Activated CD8-positive, alpha-beta memory T cell treated with anti-CD3 and anti-CD28 coated beads for 36 hours (primary cell): ENCODE data around the gene NASP. TPM values are rescaled to one million over a fixed set of nuclear protein-coding genes. Genes with fewer than 3 reads are reported as not detected.

Source experiments
- CTCF ChIA-PET: fragments of 350-600 bp; sonication (Branson Sonifier 250); formaldehyde crosslinking; loops from one replicate; lab custom pipeline; 2021; ENCODE audit warnings: antibody characterized with exemption; lab: Charles Lee
- POLR2A ChIA-PET: fragments of 350-600 bp; sonication (Branson Sonifier 250); formaldehyde crosslinking; loops from one replicate; lab custom pipeline; 2021; ENCODE audit warnings: antibody characterized with exemption; lab: Charles Lee
- total RNA-seq, 2 experiments: library from RNA; stranded (reverse); gene quantifications; one replicate each; pipeline ENCODE4 v1.2.3, GENCODE V29; 2021

NASP gene, protein sequence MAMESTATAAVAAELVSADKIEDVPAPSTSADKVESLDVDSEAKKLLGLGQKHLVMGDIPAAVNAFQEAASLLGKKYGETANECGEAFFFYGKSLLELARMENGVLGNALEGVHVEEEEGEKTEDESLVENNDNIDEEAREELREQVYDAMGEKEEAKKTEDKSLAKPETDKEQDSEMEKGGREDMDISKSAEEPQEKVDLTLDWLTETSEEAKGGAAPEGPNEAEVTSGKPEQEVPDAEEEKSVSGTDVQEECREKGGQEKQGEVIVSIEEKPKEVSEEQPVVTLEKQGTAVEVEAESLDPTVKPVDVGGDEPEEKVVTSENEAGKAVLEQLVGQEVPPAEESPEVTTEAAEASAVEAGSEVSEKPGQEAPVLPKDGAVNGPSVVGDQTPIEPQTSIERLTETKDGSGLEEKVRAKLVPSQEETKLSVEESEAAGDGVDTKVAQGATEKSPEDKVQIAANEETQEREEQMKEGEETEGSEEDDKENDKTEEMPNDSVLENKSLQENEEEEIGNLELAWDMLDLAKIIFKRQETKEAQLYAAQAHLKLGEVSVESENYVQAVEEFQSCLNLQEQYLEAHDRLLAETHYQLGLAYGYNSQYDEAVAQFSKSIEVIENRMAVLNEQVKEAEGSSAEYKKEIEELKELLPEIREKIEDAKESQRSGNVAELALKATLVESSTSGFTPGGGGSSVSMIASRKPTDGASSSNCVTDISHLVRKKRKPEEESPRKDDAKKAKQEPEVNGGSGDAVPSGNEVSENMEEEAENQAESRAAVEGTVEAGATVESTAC
- 100 to 1,000 TPM; 245 to 252 TPM for total RNA-seq

- ChIA-PET POLR2A (interaction anchor here (0.8 to 2.3 kb wide), 7 partner anchors 35 to 280 kb away, joined by 3 to 13 read pairs (median 4); partner anchors contain the start of genes CCDC163, MMACHC, PRDX1 and TESK2), CTCF (interaction anchor here (0.8 to 1.5 kb wide), 3 partner anchors 15 to 33 kb away, joined by 3 read pairs; partner anchors contain the start of gene AKR1A1)
Measured at GRCh38 chr1:45583666-45584350, at the start of gene NASP. Gene NASP (plus strand): TSS chr1:45584041. CDS start chr1:45584147, 106 bp downstream.

DNA sequence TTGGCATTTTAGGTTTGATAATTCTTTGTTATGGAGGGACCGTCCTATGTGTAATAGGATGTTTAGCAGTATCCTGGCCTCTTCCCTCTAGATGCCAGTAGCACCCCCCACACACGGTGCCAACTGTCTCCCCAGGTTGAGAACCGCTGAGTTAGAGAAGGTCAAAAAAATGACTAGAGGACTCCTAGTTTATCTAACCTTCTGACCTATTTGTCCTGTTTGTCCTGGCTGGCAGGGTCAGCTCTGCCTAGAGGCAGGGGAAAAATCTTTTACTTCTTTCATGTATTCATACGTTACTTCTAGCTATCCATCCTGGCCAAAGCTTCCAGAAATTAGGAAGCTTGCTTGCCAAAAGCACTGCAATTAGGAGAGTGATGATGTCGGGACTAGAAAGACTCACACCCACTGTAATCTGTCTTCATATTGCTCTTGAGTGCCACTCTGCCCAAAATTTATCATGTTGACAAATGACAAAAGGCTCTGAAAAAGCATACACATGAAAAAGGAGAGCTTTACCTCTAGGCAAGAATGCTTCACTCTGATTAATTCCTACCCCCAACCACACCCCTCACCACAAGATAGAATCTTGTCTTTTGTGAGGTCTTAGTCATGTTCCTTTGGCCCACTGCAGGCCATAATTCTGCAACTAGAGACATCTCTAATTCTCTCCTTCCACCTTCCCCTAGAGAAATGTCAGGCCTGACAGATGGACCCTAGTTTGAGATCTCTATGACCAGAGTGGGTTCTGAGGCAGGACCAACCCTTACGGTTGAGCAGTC lies 47.7 kb upstream of the NASP start:
- POLR2A ChIA-PET: interaction anchor here (0.9 kb wide), 1 partner anchor 15 kb away, joined by 3 read pairs; the partner anchor contains the start of gene PRDX1
- CTCF ChIA-PET: interaction anchor here (0.5 kb wide), 1 partner anchor 9 kb away, joined by 3 read pairs; no protein-coding TSS in a partner anchor

DNA sequence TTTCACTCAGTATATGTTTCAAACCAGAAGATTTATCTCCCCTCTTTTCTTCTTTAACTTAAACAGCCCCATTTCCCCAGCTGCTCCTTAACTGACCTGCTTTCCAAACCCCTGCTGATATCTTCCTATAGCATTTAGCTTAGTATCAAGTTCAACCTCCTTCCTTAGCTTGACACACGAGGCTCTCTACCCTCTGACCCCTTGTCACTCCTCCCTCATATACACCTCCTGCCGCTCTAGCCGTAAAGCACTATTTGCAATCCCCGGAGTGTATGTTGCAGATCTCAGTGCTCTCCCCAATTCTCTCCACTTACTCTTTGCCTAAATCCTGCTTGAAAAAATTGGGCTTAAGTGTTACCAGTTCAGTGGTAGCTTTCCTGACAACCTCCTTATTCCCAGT lies 47.0 kb upstream of the NASP start:
- CTCF ChIA-PET: no interaction called here
- POLR2A ChIA-PET: interaction anchor here (0.9 kb wide), 1 partner anchor 15 kb away, joined by 3 read pairs; the partner anchor contains the start of gene PRDX1

- ChIA-PET CTCF (interaction anchor here (1.1 kb wide), 1 partner anchor 8 kb away, joined by 7 read pairs; no protein-coding TSS in a partner anchor), POLR2A (no interaction called here)
Measured at GRCh38 chr1:45541193-45541592, 42.6 kb upstream of the NASP start.

GRCh38 chr1:45542591-45542990 lies 41.2 kb upstream of the NASP start:
- CTCF ChIA-PET: interaction anchor here (2.5 kb wide), 1 partner anchor 21 kb away, joined by 14 read pairs; the partner anchor contains the start of gene PRDX1
- POLR2A ChIA-PET: interaction anchor here (0.7 to 3.3 kb wide), 3 partner anchors 21 to 144 kb away, joined by 3 to 20 read pairs (median 10); partner anchors contain the start of genes GPBP1L1 and PRDX1

- POLR2A ChIA-PET: interaction anchor here (1.1 to 3.3 kb wide), 3 partner anchors 10 to 44 kb away, joined by 3 to 20 read pairs (median 4); partner anchors contain the start of genes CCDC163, MMACHC and PRDX1
- CTCF ChIA-PET: interaction anchor here (0.6 to 2.5 kb wide), 5 partner anchors 22 to 494 kb away, joined by 3 to 14 read pairs (median 3); partner anchors contain the start of genes CCDC163, MMACHC and PRDX1
Measured at GRCh38 chr1:45543581-45544417, 40.0 kb upstream of the NASP start.

DNA sequence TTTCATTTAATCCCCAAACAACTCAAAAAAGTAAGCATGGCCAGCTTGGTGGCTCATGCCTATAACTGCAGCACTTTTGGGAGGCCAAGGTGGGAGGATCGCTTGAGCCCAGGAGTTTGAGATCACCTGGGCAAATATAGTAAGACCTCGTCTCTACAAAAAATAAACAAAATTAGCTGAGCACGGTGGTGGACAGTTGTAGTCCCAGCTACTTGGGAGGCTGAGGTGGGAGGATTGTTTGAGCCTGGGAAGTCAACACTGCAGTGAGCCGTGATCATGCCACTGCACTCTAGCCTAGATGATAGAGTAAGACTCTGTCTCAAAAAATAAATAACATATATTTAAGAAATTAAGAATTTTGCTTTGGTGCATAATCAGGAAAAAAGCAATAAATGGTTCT lies 39.3 kb upstream of the NASP start:
- CTCF ChIA-PET: interaction anchor here (0.6 to 2.5 kb wide), 4 partner anchors 23 to 493 kb away, joined by 3 to 14 read pairs (median 4); partner anchors contain the start of genes CCDC163, MMACHC and PRDX1
- POLR2A ChIA-PET: interaction anchor here (1.1 to 3.3 kb wide), 3 partner anchors 9 to 44 kb away, joined by 3 to 20 read pairs (median 4); partner anchors contain the start of genes CCDC163, MMACHC and PRDX1

GRCh38 chr1:45545019-45545493 lies 38.8 kb upstream of the NASP start:
- POLR2A ChIA-PET: interaction anchor here (1.6 to 3.3 kb wide), 2 partner anchors 24 to 45 kb away, joined by 4 to 20 read pairs; partner anchors contain the start of genes CCDC163, MMACHC and PRDX1
- CTCF ChIA-PET: interaction anchor here (1.7 to 2.5 kb wide), 2 partner anchors 23 to 45 kb away, joined by 4 to 14 read pairs; partner anchors contain the start of genes CCDC163, MMACHC and PRDX1

- ChIA-PET CTCF (no interaction called here), POLR2A (interaction anchor here (1.7 to 3.3 kb wide), 2 partner anchors 24 kb away, joined by 8 to 20 read pairs; partner anchors contain the start of gene PRDX1)
Measured at GRCh38 chr1:45545553-45546310, 38.1 kb upstream of the NASP start.

- POLR2A ChIA-PET: interaction anchor here (0.5 to 2.3 kb wide), 6 partner anchors 19 to 405 kb away, joined by 3 to 33 read pairs (median 4); partner anchors contain the start of genes CCDC163, HPDL, MMACHC and PRDX1
- CTCF ChIA-PET: interaction anchor here (0.6 to 2.4 kb wide), 8 partner anchors 18 to 105 kb away, joined by 3 to 15 read pairs (median 3); partner anchors contain the start of gene PRDX1
Measured at GRCh38 chr1:45550401-45551351, 33.2 kb upstream of the NASP start, which contains the start of gene AKR1A1. Gene AKR1A1 (plus strand): TSS chr1:45550826. CDS start chr1:45561795, 10,969 bp downstream.

DNA sequence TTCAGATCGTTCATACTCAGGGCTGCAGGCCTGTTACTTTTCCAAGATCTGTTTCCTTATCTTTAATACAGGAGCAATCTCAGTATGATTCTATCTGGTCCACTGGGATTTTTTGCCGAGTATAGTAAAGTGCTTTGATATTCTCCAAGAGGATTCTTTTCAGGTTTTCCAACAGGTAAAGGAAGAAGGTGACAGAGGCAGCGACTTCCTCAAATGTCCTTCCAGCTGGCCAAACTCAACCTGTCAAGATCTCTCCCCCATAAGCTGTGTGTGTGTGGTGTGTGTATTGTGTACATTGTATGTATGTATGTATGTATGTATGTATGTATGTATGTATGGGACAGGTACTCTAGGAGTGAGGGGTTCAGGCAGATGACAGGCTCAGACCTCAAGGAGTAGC lies 32.2 kb upstream of the NASP start:
- POLR2A ChIA-PET: interaction anchor here (0.6 to 2.3 kb wide), 3 partner anchors 30 to 757 kb away, joined by 3 to 33 read pairs (median 3); partner anchors contain the start of gene PRDX1
- CTCF ChIA-PET: interaction anchor here (0.8 to 2.4 kb wide), 4 partner anchors 17 to 40 kb away, joined by 3 to 15 read pairs (median 6); partner anchors contain the start of gene PRDX1

DNA sequence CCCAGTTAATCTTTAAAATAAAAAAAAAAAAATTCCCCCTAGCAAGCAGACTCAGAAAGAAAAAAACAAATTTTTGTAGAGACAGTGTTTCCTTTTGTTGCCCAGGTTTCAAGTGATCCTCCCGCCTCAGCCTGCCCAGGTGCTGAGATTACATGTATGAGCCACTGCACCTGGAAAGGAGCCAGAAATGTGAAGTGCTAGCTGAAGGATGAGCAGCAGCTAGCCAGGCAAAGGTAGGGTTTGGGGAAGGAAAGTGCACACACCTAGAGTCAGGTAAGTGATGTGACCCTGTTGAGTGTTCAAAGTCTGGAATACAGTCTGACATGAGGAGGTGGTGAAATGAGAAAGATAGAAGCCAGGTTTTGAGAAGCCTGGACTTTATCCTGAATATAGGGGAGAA lies 31.5 kb upstream of the NASP start:
- POLR2A ChIA-PET: no interaction called here
- CTCF ChIA-PET: interaction anchor here (2.4 kb wide), 1 partner anchor 17 kb away, joined by 7 read pairs; no protein-coding TSS in a partner anchor

DNA sequence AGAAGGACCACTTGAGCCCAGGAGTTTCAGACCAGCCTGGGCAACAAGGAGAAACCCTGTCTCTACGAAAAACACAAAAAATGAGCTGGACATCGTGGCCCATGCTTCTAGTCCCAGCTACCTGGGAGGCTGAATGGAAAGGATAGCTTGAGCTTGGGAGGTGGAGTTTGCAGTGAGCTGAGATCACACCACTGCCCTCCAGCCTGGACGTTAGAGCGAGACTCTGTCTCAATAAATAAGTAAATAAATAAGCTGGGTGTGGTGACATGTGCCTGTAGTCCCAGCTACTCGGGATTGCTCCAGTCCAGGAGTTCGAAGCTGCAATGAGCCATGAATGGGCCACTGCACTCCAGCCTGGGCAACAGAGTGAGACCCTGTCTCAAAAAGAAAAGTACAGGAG lies 29.6 kb upstream of the NASP start:
- ChIA-PET CTCF (interaction anchor here (0.6 to 1.7 kb wide), 2 partner anchors 10 to 15 kb away, joined by 3 to 4 read pairs; no protein-coding TSS in a partner anchor), POLR2A (interaction anchor here (1.4 kb wide), 1 partner anchor 10 kb away, joined by 3 read pairs; no protein-coding TSS in a partner anchor)
